HCT116 (cell line): ENCODE data around the gene CELF1. TPM values are rescaled to one million over a fixed set of nuclear protein-coding genes. Genes with fewer than 3 reads are reported as not detected.

Source experiments
- ATAC-seq: fragments of 200-7000 bp; cut with Tn5 transposase; 2 replicates; pipeline ENCODE4 v1.9.1; 2020; ENCODE audit warnings: mild to moderate bottlenecking, moderate library complexity
- BruUV-seq: library from RNA; stranded (reverse); fragments of 400-500 nt; replicated peaks from 2 replicates; lab custom pipeline; 2021; lab: Mats Ljungman, UMichigan
- CTCF ChIA-PET: fragments of 300-600 bp; sonication (Branson Sonifier 250); formaldehyde crosslinking; loops from one replicate; lab custom pipeline; 2021; ENCODE audit warnings: antibody characterized with exemption; lab: Charles Lee
- POLR2A ChIA-PET: fragments of 300-600, 350-600 bp; sonication (Branson Sonifier 250); formaldehyde crosslinking; loops from one replicate; lab custom pipeline; 2021; ENCODE audit warnings: antibody characterized with exemption; lab: Charles Lee
- RAD21 ChIA-PET, 2 experiments: fragments of 300-600 bp; sonication (Branson Sonifier 250); formaldehyde crosslinking; loops; one replicate each; lab custom pipeline; 2023; ENCODE audit warnings: low total read pairs in 2 of 2; ENCODE audit not compliant: uncharacterized antibody in 2 of 2, unreplicated experiment in 2 of 2, low non-redundant PET in 1 of 2; lab: Charles Lee
- DNase-seq: peaks from one replicate; pipeline ENCODE4 v3.0.0-alpha.2; 2010; ENCODE audit warnings: low read depth, low spot score
- H2AFZ ChIP-seq: fragments of 200-600 bp; shearing (Covaris generic), sonication (generic); 2 replicates; pipeline ENCODE4 v1.6.1; 2017; ENCODE audit warnings: low read depth, mixed run types, mixed read lengths, antibody characterized with exemption, low read length; ENCODE audit not compliant: poor library complexity, severe bottlenecking
- H3K27ac ChIP-seq: 2 replicates; pipeline ENCODE4 v1.5.1; 2012; ENCODE audit warnings: low read depth, low read length
- H3K27me3 ChIP-seq: fragments of 200-600 bp; sonication (generic); 2 replicates; pipeline ENCODE4 v1.6.1; 2016; ENCODE audit warnings: mixed run types, low read length, mixed read lengths; ENCODE audit not compliant: insufficient read depth
- H3K36me3 ChIP-seq, 2 experiments: fragments of 200-500 bp in 1 of 2; fragments of 200-600 bp in 1 of 2; sonication (Bioruptor generic) in 1 of 2; sonication (generic) in 1 of 2; 2 replicates each; pipeline versions ENCODE4 v1.5.1 to v1.6.1; 2014 to 2016; ENCODE audit warnings: low read length in 2 of 2, inconsistent platforms in 1 of 2, mixed read lengths in 1 of 2, mixed run types in 1 of 2; ENCODE audit not compliant: insufficient read depth in 2 of 2, control insufficient read depth in 1 of 2
- H3K4me1 ChIP-seq, 2 experiments: fragments of 200-600 bp in 1 of 2; sonication (generic) in 1 of 2; 2 replicates each; pipeline versions ENCODE4 v1.5.1 to v1.6.1; 2012 to 2017; ENCODE audit warnings: low read length in 2 of 2, inconsistent platforms in 1 of 2, mild to moderate bottlenecking in 1 of 2, mixed read lengths in 1 of 2, mixed run types in 1 of 2, moderate library complexity in 1 of 2; ENCODE audit not compliant: insufficient read depth in 2 of 2, control insufficient read depth in 1 of 2
- H3K4me2 ChIP-seq: fragments of 200-600 bp; sonication (generic); 2 replicates; pipeline ENCODE4 v1.6.1; 2017; ENCODE audit warnings: mixed run types, low read length, mixed read lengths
- H3K4me3 ChIP-seq, 2 experiments: fragments of 200-600 bp in 1 of 2; sonication (generic) in 1 of 2; replicated peaks in 1 of 2; 2 replicates each; pipeline ENCODE4 v1.5.1; 2011 to 2016; ENCODE audit warnings: low read length in 2 of 2, control low read depth in 1 of 2, low read depth in 1 of 2, mild to moderate bottlenecking in 1 of 2, mixed read lengths in 1 of 2, mixed run types in 1 of 2
- H3K79me2 ChIP-seq: fragments of 200-600 bp; sonication (generic); 2 replicates; pipeline ENCODE4 v1.6.1; 2017; ENCODE audit warnings: mild to moderate bottlenecking, mixed run types, low read length, moderate library complexity, mixed read lengths; ENCODE audit not compliant: insufficient read depth
- H3K9ac ChIP-seq: fragments of 200-600 bp; sonication (generic); 2 replicates; pipeline ENCODE4 v1.6.1; 2016; ENCODE audit warnings: low read length, mixed read lengths
- H3K9me2 ChIP-seq: fragments of 200-600 bp; sonication (generic), shearing (Covaris generic); 2 replicates; pipeline ENCODE4 v1.6.1; 2017; ENCODE audit warnings: mixed run types, mild to moderate bottlenecking, moderate library complexity; ENCODE audit not compliant: insufficient read depth
- H3K9me3 ChIP-seq, 2 experiments: fragments of 200-500 bp in 1 of 2; fragments of 200-600 bp in 1 of 2; sonication (Bioruptor generic) in 1 of 2; sonication (generic) in 1 of 2; 2 replicates each; pipeline ENCODE4 v1.6.1; 2014 to 2017; ENCODE audit warnings: low read length in 2 of 2, mixed read lengths in 2 of 2, inconsistent platforms in 1 of 2, low read depth in 1 of 2, mild to moderate bottlenecking in 1 of 2, mixed run types in 1 of 2, moderate library complexity in 1 of 2; ENCODE audit not compliant: control insufficient read depth in 1 of 2, insufficient read depth in 1 of 2
- H4K20me1 ChIP-seq: fragments of 200-600 bp; sonication (generic), shearing (Covaris generic); 2 replicates; pipeline ENCODE4 v1.6.1; 2017; ENCODE audit warnings: mixed run types, mild to moderate bottlenecking, moderate library complexity; ENCODE audit not compliant: insufficient read depth
- ATF3 ChIP-seq: IDR thresholded peaks from 2 replicates; pipeline ENCODE4 v1.6.1; 2012
- CEBPB ChIP-seq: IDR thresholded peaks from 2 replicates; pipeline ENCODE4 v1.6.1; 2012; ENCODE audit warnings: low read depth
- ELF1 ChIP-seq: IDR thresholded peaks from 2 replicates; pipeline ENCODE4 v1.6.1; 2012; ENCODE audit warnings: low read depth, borderline replicate concordance
- MAX ChIP-seq: IDR thresholded peaks from 2 replicates; pipeline ENCODE4 v1.6.1; 2012
- POLR2AphosphoS5 ChIP-seq: IDR thresholded peaks from 2 replicates; pipeline ENCODE4 v1.6.1; 2011; ENCODE audit warnings: mild to moderate bottlenecking, low read depth, low read length, moderate library complexity
- REST ChIP-seq: IDR thresholded peaks from 2 replicates; pipeline ENCODE4 v1.6.1; 2012; ENCODE audit warnings: low read depth
- SP1 ChIP-seq: IDR thresholded peaks from 2 replicates; pipeline ENCODE4 v1.6.1; 2012; ENCODE audit warnings: low read depth
- SRF ChIP-seq: IDR thresholded peaks from 2 replicates; pipeline ENCODE4 v1.6.1; 2012; ENCODE audit warnings: low read depth
- TCF7L2 ChIP-seq: IDR thresholded peaks from 2 replicates; pipeline ENCODE4 v1.7.0; 2011; ENCODE audit warnings: borderline replicate concordance, inconsistent platforms; ENCODE audit not compliant: insufficient read depth, insufficient read length; ENCODE audit errors: extremely low read depth
- ZNF274 ChIP-seq: fragments of 200-500 bp; sonication (Bioruptor generic); IDR thresholded peaks from 2 replicates; pipeline ENCODE4 v1.6.1; 2014; ENCODE audit warnings: mild to moderate bottlenecking, low read depth, low read length, inconsistent platforms
- intact Hi-C: fragments of 100-400 bp; cut with micrococcal nuclease; formaldehyde crosslinking; loops from 2 replicates; pipeline ENCODE4 v1.10.0; 2022
- total RNA-seq: library from RNA; stranded (reverse); gene quantifications from one replicate; pipeline ENCODE4 v1.2.1, GENCODE V29; 2021; ENCODE audit not compliant: unreplicated experiment

CELF1 gene
- total RNA-seq, 1 experiment from 2014 or later, result 133 TPM

- H3K4me1 ChIP-seq, result no peaks in the 10 kb centered on the region
- H3K27me3 ChIP-seq, result no peaks in the 10 kb centered on the region
- H3K9ac ChIP-seq, result no peak overlapping the region
- no peaks in the 10 kb centered on the region for H4K20me1 ChIP-seq
- BruUV-seq, result no TSS peak
- no peaks in the 10 kb centered on the region for H3K36me3 ChIP-seq
- no peak overlapping the region for H2AFZ ChIP-seq
- intact Hi-C loops, result no loop called here
- no peaks in the 10 kb centered on the region for H3K79me2 ChIP-seq
- POLR2A ChIA-PET, result no interaction called here
- no peak overlapping the region for H3K27ac ChIP-seq
- no peaks in the 10 kb centered on the region for H3K9me3 ChIP-seq
- ATAC-seq (no peak), DNase-seq (no peak)
- H3K4me3 ChIP-seq, result no peak overlapping the region
- H3K4me2 ChIP-seq, result no peak overlapping the region
- H3K9me2 ChIP-seq, result no peaks in the 10 kb centered on the region
- CTCF ChIA-PET, result no interaction called here
- RAD21 ChIA-PET, result no interaction called here
- no peak for TF ChIP-seq TCF7L2
These were observed 106.1 kb downstream of the CELF1 start for GRCh38 chr11:47446833-47447232.

GRCh38 chr11:47445840-47446239, 107.1 kb downstream of the CELF1 start:
- ATAC-seq, result no peak
- DNase-seq, result no peak
- no peaks in the 10 kb centered on the region for H4K20me1 ChIP-seq
- ChIA-PET RAD21 (no interaction called here), CTCF (interaction anchor here (1.3 kb wide), 1 partner anchor 9 kb away, joined by 5 read pairs; no protein-coding TSS in a partner anchor), POLR2A (no interaction called here)
- no peak overlapping the region for H3K9ac ChIP-seq
- H3K4me2 ChIP-seq, result no peak overlapping the region
- H3K4me1 ChIP-seq, result no peaks in the 10 kb centered on the region
- no peaks in the 10 kb centered on the region for H3K27me3 ChIP-seq
- no peak overlapping the region for H3K4me3 ChIP-seq
- H3K79me2 ChIP-seq, result no peaks in the 10 kb centered on the region
- no peak overlapping the region for H3K27ac ChIP-seq
- no peaks in the 10 kb centered on the region for H3K36me3 ChIP-seq
- TF ChIP-seq SP1, result no peak
- no peaks in the 10 kb centered on the region for H3K9me3 ChIP-seq
- intact Hi-C loops, result no loop called here
- no peak overlapping the region for H2AFZ ChIP-seq
- H3K9me2 ChIP-seq, result no peaks in the 10 kb centered on the region
- no TSS peak for BruUV-seq

GRCh38 chr11:47443817-47444216, 109.1 kb downstream of the CELF1 start:
- ChIA-PET POLR2A (no interaction called here), RAD21 (no interaction called here), CTCF (interaction anchor here (3.1 kb wide), 1 partner anchor 11 kb away, joined by 16 read pairs; no protein-coding TSS in a partner anchor)
- H3K36me3 ChIP-seq, result no peaks in the 10 kb centered on the region
- no TSS peak for BruUV-seq
- intact Hi-C loops, result no loop called here
- no peaks in the 10 kb centered on the region for H3K27me3 ChIP-seq
- no peak overlapping the region for H3K9ac ChIP-seq
- H2AFZ ChIP-seq, result no peak overlapping the region
- no peaks in the 10 kb centered on the region for H3K4me1 ChIP-seq
- no peaks in the 10 kb centered on the region for H4K20me1 ChIP-seq
- H3K4me2 ChIP-seq, result no peak overlapping the region
- no peaks in the 10 kb centered on the region for H3K79me2 ChIP-seq
- DNase-seq (no peak), ATAC-seq (no peak)
- no peak overlapping the region for H3K4me3 ChIP-seq
- no peak overlapping the region for H3K27ac ChIP-seq
- H3K9me2 ChIP-seq, result no peaks in the 10 kb centered on the region
- H3K9me3 ChIP-seq, result no peaks in the 10 kb centered on the region
- TF ChIP-seq CEBPB (no peak), ZNF274 (no peak), TCF7L2 (no peak), MAX (no peak), ELF1 (no peak), POLR2AphosphoS5 (no peak), SRF (no peak), ATF3 (no peak), REST (no peak), SP1 (no peak)
